Heart left ventricle (tissue), 13 donors: Measurements from ENCODE around the gene EIF4E1B.

ENCODE experiments used
- CTCF ChIP-seq, 12 donors: fragments of 200-600 bp; sonication (generic) in 4 of 12; IDR thresholded peaks; one replicate each; pipeline versions ENCODE4 v1.5.0 to v1.8.0; 2018 to 2022; ENCODE audit warnings: antibody characterized with exemption in 12 of 12, mild to moderate bottlenecking in 5 of 12
- POLR2A ChIP-seq, 2 donors: fragments of 450-650 bp; IDR thresholded peaks; one replicate each; pipeline ENCODE4 v1.6.1; 2017; ENCODE audit warnings: antibody characterized with exemption in 2 of 2, mild to moderate bottlenecking in 2 of 2, moderate library complexity in 2 of 2
- donor health status: ischemic (EF 13 %, LVEDD 7.1; RV severe dilation, severe dysfunction).
- donor health status: DM: no; HTN: yes; CAD: no.
- donor health status: DM: no; HTN: no; CAD: no.
- donor health status: ischemic (EF 25% LVEDD 6.9; RV normal size, moderate dysfunction).
- donor health status: ischemic (EF 25% LVEDD 5.7; RV mildly dilated, moderate dysfunction).
- donor health status: ischemic (EF 35%, LVEDD 5.7; RV mildly dilated, moderate dysfunction).
- donor health status: nonischemic (EF 11% LVEDD 7.7; RV severe dilation, severe dysfunction).
- donor health status: DM: yes; HTN: yes; CAD: no.
- donor health status: PGD.
- donor health status: ischemic (EF 29% LVEDD 5.4; RV normal size, mild dysfunction).
- donor health status: nonischemic (EF 23%, LVEDD 6.1; RV moderate dilation, normal function).

- TF ChIP-seq CTCF (IDR thresholded peaks at IDR 0.05) (peak in 1 of 12 donors; percentile 1), POLR2A (IDR thresholded peaks at IDR 0.05) (no peak)
Measured at GRCh38 chr5:176610435-176610773, 20.1 kb upstream of the EIF4E1B start.
